ENCODE data around the gene SLC44A1. TPM values are rescaled to one million over a fixed set of nuclear protein-coding genes. Genes with fewer than 3 reads are reported as not detected.
A peak's percentile ranks its signal among the peaks of the same experiment; 100 is the strongest.

The SLC44A1 gene
- total and polyA plus RNA-seq, 2 of the 13 experiments (the other 11 are each of a cell fraction or from before 2014, with no cell fraction given) = 21.4 to 40.8 TPM

DNA sequence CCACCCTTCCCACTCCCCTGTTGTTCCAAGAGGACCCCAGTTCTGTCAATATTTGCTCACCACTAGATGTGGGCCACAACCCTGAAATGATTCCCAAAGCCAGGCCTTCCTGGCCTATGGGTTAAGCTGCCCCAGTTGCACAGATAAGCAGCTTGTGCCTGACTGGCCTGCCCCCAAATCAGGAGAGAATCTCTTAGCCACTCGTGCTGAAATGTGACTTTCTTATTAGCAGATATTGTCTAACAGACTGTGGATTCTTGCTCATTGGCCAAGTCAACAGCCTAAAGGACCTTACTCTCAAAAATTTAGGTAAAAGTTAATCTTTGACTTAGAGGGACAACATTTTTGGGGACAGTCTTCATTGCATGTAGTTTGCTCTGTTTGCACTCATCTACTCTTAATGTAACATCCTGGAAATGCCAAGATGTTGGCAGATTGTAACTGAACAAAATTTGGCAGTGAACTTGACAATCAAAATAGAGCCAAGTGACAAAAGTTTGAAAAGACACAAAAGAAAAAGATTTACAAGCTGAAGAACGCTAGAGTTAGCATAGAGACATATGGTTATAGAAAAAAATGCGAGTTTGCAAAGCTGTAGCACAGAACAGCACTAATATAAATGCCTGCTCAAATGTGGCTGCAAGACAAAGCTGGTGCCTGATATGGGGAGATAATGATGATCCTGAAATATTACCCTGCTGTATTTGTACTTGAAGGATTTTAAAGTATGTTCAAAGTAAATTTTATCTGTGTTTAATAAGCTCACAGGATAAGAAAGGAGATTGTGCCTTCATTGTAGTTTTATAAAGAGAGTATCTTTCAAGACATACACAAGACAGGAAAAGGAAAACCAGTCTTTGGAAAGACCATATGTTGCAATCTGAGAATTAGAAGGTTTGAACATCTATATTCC, 174.4 kb downstream of the SLC44A1 start (continued):
- TF ChIP-seq, protein P1, sequence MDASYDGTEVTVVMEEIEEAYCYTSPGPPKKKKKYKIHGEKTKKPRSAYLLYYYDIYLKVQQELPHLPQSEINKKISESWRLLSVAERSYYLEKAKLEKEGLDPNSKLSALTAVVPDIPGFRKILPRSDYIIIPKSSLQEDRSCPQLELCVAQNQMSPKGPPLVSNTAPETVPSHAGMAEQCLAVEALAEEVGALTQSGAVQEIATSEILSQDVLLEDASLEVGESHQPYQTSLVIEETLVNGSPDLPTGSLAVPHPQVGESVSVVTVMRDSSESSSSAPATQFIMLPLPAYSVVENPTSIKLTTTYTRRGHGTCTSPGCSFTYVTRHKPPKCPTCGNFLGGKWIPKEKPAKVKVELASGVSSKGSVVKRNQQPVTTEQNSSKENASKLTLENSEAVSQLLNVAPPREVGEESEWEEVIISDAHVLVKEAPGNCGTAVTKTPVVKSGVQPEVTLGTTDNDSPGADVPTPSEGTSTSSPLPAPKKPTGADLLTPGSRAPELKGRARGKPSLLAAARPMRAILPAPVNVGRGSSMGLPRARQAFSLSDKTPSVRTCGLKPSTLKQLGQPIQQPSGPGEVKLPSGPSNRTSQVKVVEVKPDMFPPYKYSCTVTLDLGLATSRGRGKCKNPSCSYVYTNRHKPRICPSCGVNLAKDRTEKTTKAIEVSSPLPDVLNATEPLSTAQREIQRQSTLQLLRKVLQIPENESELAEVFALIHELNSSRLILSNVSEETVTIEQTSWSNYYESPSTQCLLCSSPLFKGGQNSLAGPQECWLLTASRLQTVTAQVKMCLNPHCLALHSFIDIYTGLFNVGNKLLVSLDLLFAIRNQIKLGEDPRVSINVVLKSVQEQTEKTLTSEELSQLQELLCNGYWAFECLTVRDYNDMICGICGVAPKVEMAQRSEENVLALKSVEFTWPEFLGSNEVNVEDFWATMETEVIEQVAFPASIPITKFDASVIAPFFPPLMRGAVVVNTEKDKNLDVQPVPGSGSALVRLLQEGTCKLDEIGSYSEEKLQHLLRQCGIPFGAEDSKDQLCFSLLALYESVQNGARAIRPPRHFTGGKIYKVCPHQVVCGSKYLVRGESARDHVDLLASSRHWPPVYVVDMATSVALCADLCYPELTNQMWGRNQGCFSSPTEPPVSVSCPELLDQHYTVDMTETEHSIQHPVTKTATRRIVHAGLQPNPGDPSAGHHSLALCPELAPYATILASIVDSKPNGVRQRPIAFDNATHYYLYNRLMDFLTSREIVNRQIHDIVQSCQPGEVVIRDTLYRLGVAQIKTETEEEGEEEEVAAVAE (CRISPR knock-in tag; IDR thresholded peaks at IDR 0.05; ENCODE audit: borderline replicate concordance) = 0 out of 2 replicates have a peak, but pooled peaks have one; percentile 31
- TF ChIP-seq MEIS2 (CRISPR knock-in tag; IDR thresholded peaks at IDR 0.05) = peak; percentile 43; the same call in 1 of the 2 replicates
- TF ChIP-seq, protein P2, sequence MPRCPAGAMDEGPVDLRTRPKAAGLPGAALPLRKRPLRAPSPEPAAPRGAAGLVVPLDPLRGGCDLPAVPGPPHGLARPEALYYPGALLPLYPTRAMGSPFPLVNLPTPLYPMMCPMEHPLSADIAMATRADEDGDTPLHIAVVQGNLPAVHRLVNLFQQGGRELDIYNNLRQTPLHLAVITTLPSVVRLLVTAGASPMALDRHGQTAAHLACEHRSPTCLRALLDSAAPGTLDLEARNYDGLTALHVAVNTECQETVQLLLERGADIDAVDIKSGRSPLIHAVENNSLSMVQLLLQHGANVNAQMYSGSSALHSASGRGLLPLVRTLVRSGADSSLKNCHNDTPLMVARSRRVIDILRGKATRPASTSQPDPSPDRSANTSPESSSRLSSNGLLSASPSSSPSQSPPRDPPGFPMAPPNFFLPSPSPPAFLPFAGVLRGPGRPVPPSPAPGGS (CRISPR knock-in tag; IDR thresholded peaks at IDR 0.05) = no peak
- no peak for TF ChIP-seq FIP1L1 (IDR thresholded peaks at IDR 0.05; ENCODE audit: borderline replicate concordance, insufficient read depth, low read depth, low read length)
- TF ChIP-seq ZFX (CRISPR knock-in tag; IDR thresholded peaks at IDR 0.05; ENCODE audit: low read depth) = peak; percentile 83
- TF ChIP-seq, protein P3, sequence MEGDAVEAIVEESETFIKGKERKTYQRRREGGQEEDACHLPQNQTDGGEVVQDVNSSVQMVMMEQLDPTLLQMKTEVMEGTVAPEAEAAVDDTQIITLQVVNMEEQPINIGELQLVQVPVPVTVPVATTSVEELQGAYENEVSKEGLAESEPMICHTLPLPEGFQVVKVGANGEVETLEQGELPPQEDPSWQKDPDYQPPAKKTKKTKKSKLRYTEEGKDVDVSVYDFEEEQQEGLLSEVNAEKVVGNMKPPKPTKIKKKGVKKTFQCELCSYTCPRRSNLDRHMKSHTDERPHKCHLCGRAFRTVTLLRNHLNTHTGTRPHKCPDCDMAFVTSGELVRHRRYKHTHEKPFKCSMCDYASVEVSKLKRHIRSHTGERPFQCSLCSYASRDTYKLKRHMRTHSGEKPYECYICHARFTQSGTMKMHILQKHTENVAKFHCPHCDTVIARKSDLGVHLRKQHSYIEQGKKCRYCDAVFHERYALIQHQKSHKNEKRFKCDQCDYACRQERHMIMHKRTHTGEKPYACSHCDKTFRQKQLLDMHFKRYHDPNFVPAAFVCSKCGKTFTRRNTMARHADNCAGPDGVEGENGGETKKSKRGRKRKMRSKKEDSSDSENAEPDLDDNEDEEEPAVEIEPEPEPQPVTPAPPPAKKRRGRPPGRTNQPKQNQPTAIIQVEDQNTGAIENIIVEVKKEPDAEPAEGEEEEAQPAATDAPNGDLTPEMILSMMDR (CRISPR knock-in tag; IDR thresholded peaks at IDR 0.05) = 0 out of 2 replicates have a peak, but pooled peaks have one; percentile 21
- peak; percentile 63; the same call in 1 of the 2 replicates for TF ChIP-seq SIX4 (CRISPR knock-in tag; IDR thresholded peaks at IDR 0.05)
- TF ChIP-seq, protein P4, sequence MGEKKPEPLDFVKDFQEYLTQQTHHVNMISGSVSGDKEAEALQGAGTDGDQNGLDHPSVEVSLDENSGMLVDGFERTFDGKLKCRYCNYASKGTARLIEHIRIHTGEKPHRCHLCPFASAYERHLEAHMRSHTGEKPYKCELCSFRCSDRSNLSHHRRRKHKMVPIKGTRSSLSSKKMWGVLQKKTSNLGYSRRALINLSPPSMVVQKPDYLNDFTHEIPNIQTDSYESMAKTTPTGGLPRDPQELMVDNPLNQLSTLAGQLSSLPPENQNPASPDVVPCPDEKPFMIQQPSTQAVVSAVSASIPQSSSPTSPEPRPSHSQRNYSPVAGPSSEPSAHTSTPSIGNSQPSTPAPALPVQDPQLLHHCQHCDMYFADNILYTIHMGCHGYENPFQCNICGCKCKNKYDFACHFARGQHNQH (CRISPR knock-in tag; IDR thresholded peaks at IDR 0.05) = peak; percentile 84
- peak; percentile 76 for TF ChIP-seq HOXA3 (CRISPR knock-in tag; IDR thresholded peaks at IDR 0.05)
- TF ChIP-seq KMT2A (CRISPR knock-in tag; IDR thresholded peaks at IDR 0.05) = no peak; the same call in 1 of the 2 replicates
- no peak for TF ChIP-seq ZSCAN29 (CRISPR knock-in tag; conservative IDR thresholded peaks at IDR 0.05)
- TF ChIP-seq, protein P5, sequence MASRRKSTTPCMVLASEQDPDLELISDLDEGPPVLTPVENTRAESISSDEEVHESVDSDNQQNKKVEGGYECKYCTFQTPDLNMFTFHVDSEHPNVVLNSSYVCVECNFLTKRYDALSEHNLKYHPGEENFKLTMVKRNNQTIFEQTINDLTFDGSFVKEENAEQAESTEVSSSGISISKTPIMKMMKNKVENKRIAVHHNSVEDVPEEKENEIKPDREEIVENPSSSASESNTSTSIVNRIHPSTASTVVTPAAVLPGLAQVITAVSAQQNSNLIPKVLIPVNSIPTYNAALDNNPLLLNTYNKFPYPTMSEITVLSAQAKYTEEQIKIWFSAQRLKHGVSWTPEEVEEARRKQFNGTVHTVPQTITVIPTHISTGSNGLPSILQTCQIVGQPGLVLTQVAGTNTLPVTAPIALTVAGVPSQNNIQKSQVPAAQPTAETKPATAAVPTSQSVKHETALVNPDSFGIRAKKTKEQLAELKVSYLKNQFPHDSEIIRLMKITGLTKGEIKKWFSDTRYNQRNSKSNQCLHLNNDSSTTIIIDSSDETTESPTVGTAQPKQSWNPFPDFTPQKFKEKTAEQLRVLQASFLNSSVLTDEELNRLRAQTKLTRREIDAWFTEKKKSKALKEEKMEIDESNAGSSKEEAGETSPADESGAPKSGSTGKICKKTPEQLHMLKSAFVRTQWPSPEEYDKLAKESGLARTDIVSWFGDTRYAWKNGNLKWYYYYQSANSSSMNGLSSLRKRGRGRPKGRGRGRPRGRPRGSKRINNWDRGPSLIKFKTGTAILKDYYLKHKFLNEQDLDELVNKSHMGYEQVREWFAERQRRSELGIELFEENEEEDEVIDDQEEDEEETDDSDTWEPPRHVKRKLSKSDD (CRISPR knock-in tag; IDR thresholded peaks at IDR 0.05; ENCODE audit: low read depth) = no peak; the same call in 1 of the 2 replicates
- TF ChIP-seq GATAD1 (CRISPR knock-in tag; IDR thresholded peaks at IDR 0.05) = peak; percentile 44; the same call in 1 of the 2 replicates
- TF ChIP-seq U2AF2 (IDR thresholded peaks at IDR 0.05; ENCODE audit: low read depth, low read length) = no peak
- TF ChIP-seq SP5 (CRISPR knock-in tag; IDR thresholded peaks at IDR 0.05; ENCODE audit: borderline replicate concordance, low read depth) = 0 out of 2 replicates have a peak, but pooled peaks have one; percentile 31
- no peak for TF ChIP-seq ZNF468 (CRISPR knock-in tag; IDR thresholded peaks at IDR 0.05)
